B cell (primary cell): ENCODE results near the gene GTF3C5.

Experiments
- CTCF ChIP-seq: fragments of 200-600 bp; IDR thresholded peaks from one replicate; pipeline ENCODE4 v1.8.0; 2022; ENCODE audit warnings: antibody characterized with exemption, mild to moderate bottlenecking
- EZH2 ChIP-seq: IDR thresholded peaks from 2 replicates; pipeline ENCODE4 v1.6.1; 2012; ENCODE audit warnings: borderline replicate concordance, low read depth, mild to moderate bottlenecking, moderate library complexity, low read length; ENCODE audit not compliant: insufficient read depth, poor library complexity, severe bottlenecking

DNA sequence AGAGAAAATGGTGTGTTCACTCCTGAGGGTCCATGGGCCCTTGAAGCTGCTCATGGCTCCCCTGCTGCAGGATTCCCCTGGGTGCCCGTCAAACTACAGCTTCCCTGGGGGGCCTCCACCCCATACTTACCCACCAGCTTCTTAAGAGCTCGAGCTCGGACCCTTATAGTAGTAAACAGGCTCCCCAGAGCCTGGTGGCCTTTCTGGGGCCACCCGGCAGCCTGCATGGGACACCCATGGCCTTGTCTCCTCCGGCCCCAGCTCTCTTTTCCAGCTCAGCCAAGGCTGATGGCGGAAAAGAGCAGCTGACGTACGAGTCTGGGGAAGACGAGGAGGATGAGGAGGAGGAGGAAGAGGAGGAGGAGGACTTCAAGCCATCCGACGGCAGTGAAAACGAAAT, 26.8 kb downstream of the GTF3C5 start:
- TF ChIP-seq CTCF (no peak), EZH2 (no peak)
